Kidney (tissue), 14 donors: ENCODE results near the gene SETD3. TPM values are rescaled to one million over a fixed set of nuclear protein-coding genes. Genes with fewer than 3 reads are reported as not detected.
"Not testable (repeated sequence)": the region's sequence is repeated elsewhere in the genome, so short reads cannot be mapped to it uniquely, and the experiment has no call there.

Experiments
- DNase-seq, 5 donors: peaks; one replicate each; pipeline ENCODE4 v3.0.0-alpha.2; 2013 to 2020
- FAIRE-seq: peaks from 2 replicates; lab custom pipeline; 2012; peaks lifted over from hg19 to GRCh38; lab: Jason Lieb, UNC
- H3K27ac ChIP-seq, 2 donors: one replicate each; pipeline ENCODE4 v1.7.0; 2013; ENCODE audit warnings: low read depth in 2 of 2, low read length in 2 of 2, inconsistent platforms in 1 of 2
- H3K27me3 ChIP-seq: one replicate; pipeline ENCODE4 v1.7.1; 2013; ENCODE audit warnings: low read length, inconsistent platforms; ENCODE audit not compliant: control insufficient read depth, insufficient read depth
- H3K36me3 ChIP-seq, 3 donors: one replicate each; pipeline versions ENCODE4 v1.7.0 to v1.7.1; 2013; ENCODE audit warnings: low read length in 3 of 3, control low read depth in 1 of 3, inconsistent platforms in 1 of 3; ENCODE audit not compliant: insufficient read depth in 3 of 3, control insufficient read depth in 2 of 3
- H3K4me1 ChIP-seq, 3 donors: one replicate each; pipeline versions ENCODE4 v1.7.0 to v1.7.1; 2013; ENCODE audit warnings: low read length in 3 of 3, inconsistent platforms in 1 of 3, low read depth in 1 of 3; ENCODE audit not compliant: control insufficient read depth in 2 of 3, insufficient read depth in 2 of 3
- H3K4me3 ChIP-seq, 3 donors: one replicate each; pipeline versions ENCODE4 v1.7.0 to v1.8.1; 2013; ENCODE audit warnings: low read length in 3 of 3, control low read depth in 1 of 3, inconsistent platforms in 1 of 3
- H3K9ac ChIP-seq, 3 donors: one replicate each; pipeline versions ENCODE4 v1.7.0 to v1.7.1; 2013; ENCODE audit warnings: low read length in 3 of 3, control low read depth in 1 of 3, inconsistent platforms in 1 of 3
- H3K9me3 ChIP-seq, 3 donors: one replicate each; pipeline versions ENCODE4 v1.7.0 to v1.7.1; 2013; ENCODE audit warnings: low read length in 3 of 3, control low read depth in 1 of 3, inconsistent platforms in 1 of 3; ENCODE audit not compliant: control insufficient read depth in 2 of 3, insufficient read depth in 1 of 3
- CTCF ChIP-seq: IDR thresholded peaks from 3 replicates; pipeline ENCODE4 v1.5.1; 2012; ENCODE audit warnings: mild to moderate bottlenecking, moderate library complexity, borderline replicate concordance; ENCODE audit not compliant: insufficient read depth; ENCODE audit errors: extremely low read depth
- intact Hi-C: fragments of 100-400 bp; cut with DNase I; formaldehyde crosslinking; loops from one replicate; pipeline ENCODE4 v1.11.1; 2022
- polyA plus RNA-seq: library from polyadenylated mRNA; stranded (reverse); fragments of 350-450 nt; fragmentation: Illumina TruSeq; extraction: RNeasy Lipid Tissue Mini Kit (QIAGEN cat#74804); gene quantifications from one replicate; pipeline ENCODE4 v1.2.3, GENCODE V29; 2014; ENCODE audit warnings: low read depth, low replicate concordance; ENCODE audit not compliant: insufficient read depth
- total RNA-seq: library from RNA; stranded (reverse); fragmentation: NEBNext Ultra II Directional; extraction: Animal tissue kit (Norgen Biotek cat#: 25700); gene quantifications from one replicate; pipeline ENCODE4 v1.2.1, GENCODE V29; 2021
- donor health status: control.
- donor health status: control.
- donor health status: control.
- donor health status: control.
- donor health status: control.
- donor health status: DM: yes; HTN: yes; CAD: no.
- donor health status: Normal renal cell carcinoma (clear cell type).

The SETD3 gene
- total and polyA plus RNA-seq, 2 donors from 2014 or later = 74.0 to 85.6 TPM

- no peak for TF ChIP-seq CTCF
- Histone ChIP-seq H3K27ac (no peak overlapping the region), H3K27me3 (no peaks in the 10 kb centered on the region), H3K9me3 (no peaks in the 10 kb centered on the region), H3K4me3 (no peak overlapping the region), H3K4me1 (no peaks in the 10 kb centered on the region), H3K36me3 (no peaks in the 10 kb centered on the region), H3K9ac (no peak overlapping the region)
- intact Hi-C loops = no loop called here
- FAIRE-seq = no peak
- DNase-seq = no peak
Observed at GRCh38 chr14:99350751-99351150, 129.9 kb downstream of the SETD3 start.

GRCh38 chr14:99349721-99350495 lies 130.8 kb downstream of the SETD3 start:
- no peaks in the 10 kb centered on the region for H3K9me3 ChIP-seq
- no peaks in the 10 kb centered on the region for H3K4me1 ChIP-seq
- H3K9ac ChIP-seq = no peak overlapping the region
- FAIRE-seq (no peak), DNase-seq (no peak)
- H3K4me3 ChIP-seq = no peak overlapping the region
- H3K36me3 ChIP-seq = no peaks in the 10 kb centered on the region
- intact Hi-C loops = no loop called here
- no peaks in the 10 kb centered on the region for H3K27me3 ChIP-seq
- no peak overlapping the region for H3K27ac ChIP-seq
- no peak for TF ChIP-seq CTCF

GRCh38 chr14:99348816-99349614 lies 131.6 kb downstream of the SETD3 start:
- Histone ChIP-seq H3K27ac (no peak overlapping the region), H3K4me3 (no peak overlapping the region), H3K36me3 (no peaks in the 10 kb centered on the region), H3K9me3 (no peaks in the 10 kb centered on the region), H3K4me1 (no peaks in the 10 kb centered on the region), H3K9ac (no peak overlapping the region), H3K27me3 (no peaks in the 10 kb centered on the region)
- DNase-seq (no peak), FAIRE-seq (no peak)
- TF ChIP-seq CTCF = no peak
- intact Hi-C loops = no loop called here

GRCh38 chr14:99348231-99348630 lies 132.4 kb downstream of the SETD3 start:
- DNase-seq, H3K9ac ChIP-seq, H3K4me3 ChIP-seq, H3K9me3 ChIP-seq, H3K27ac ChIP-seq, H3K4me1 ChIP-seq, FAIRE-seq, H3K27me3 ChIP-seq, intact Hi-C loops, H3K36me3 ChIP-seq: not testable (repeated sequence)
